SH-SY5Y (cell line): ENCODE results near the gene PSD4.

ENCODE experiments used
- GATA2 ChIP-seq: IDR thresholded peaks from 2 replicates; pipeline ENCODE4 v1.6.1; 2011; ENCODE audit warnings: mild to moderate bottlenecking, low read depth, low read length
- GATA3 ChIP-seq: IDR thresholded peaks from 2 replicates; pipeline ENCODE4 v1.6.1; 2011; ENCODE audit warnings: low read depth, mild to moderate bottlenecking, low read length, moderate library complexity

GRCh38 chr2:113213061-113213930 is 39.5 kb downstream of the PSD4 start:
- no peak for TF ChIP-seq GATA3
- no peak for TF ChIP-seq GATA2
